Stimulated activated CD8-positive, alpha-beta memory T cell treated with anti-CD3 and anti-CD28 coated beads, Interleukin-4, amount 100 ng/mL, for 4 hours (primary cell): ENCODE data around the gene INHBE.
"Not testable (repeated sequence)": the region's sequence is repeated elsewhere in the genome, so short reads cannot be mapped to it uniquely, and the experiment has no call there.

Experiments used
- DNase-seq, 2 donors: peaks; one replicate each; pipeline ENCODE4 v3.0.0-alpha.2; 2020; ENCODE audit warnings: low read depth in 2 of 2, low spot score in 1 of 2

Gene INHBE

DNA sequence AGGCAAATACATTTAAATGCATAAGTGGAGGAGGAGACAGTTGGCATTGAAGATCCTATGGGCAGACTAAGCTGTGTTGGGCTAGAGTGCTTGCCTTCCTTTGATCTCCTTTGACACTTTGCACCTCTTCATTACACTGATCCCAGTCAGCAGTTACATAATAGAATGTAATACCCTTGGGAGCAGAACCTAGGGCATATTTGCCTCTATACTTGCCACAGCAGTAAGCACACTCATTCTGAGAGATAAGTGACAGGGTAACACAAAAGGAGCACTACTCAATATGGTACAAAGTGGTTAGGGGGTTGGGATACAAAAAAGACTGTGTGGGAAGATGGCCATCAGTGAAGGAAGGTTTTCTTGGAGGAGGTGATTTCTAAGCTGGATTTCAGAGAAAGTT, 41.7 kb downstream of the INHBE start:
- DNase-seq = no peak

DNA sequence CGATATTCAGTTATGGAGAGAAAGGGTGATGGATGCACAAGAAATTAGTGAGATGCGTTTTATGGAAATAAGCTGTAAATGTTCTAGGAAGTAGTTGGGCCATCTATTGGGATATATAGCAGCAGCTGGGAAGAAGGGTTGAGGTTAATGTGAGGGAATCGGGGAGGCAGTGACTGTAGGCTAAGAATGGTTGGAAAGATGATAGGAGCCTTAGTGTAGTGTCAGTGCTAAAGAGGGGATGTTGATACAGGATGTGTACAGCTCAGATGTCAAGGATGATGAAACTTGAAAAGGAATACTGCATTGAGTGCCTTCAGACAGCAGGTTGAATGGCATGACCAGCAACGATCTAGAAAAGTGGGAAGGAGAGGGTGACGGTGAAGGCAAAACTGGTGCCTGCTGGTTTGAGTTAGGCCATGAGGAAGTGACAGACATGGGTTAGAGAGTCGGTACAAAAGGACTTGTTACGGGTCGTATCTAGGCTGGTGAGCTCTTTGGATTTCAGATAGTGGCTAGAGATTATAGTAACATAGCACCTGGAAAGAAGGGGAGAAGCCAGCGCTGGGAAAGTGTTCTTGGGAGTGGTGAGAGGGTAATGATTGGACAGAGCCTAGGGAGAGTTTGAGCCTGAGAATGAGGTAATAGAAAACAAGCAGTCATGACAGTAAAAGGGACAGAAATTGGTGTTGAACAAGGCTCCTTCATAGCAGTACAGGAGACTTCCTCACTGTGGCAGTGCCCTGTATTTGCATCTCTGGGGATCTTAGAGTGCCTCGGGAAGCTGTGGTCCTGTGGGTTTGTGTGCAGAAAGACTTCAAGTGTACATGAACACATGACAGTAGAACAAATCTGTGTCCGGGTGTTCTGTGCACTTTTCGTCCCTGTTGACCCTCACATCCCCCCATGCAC, 42.4 kb downstream of the INHBE start:
- no peak for DNase-seq

DNA sequence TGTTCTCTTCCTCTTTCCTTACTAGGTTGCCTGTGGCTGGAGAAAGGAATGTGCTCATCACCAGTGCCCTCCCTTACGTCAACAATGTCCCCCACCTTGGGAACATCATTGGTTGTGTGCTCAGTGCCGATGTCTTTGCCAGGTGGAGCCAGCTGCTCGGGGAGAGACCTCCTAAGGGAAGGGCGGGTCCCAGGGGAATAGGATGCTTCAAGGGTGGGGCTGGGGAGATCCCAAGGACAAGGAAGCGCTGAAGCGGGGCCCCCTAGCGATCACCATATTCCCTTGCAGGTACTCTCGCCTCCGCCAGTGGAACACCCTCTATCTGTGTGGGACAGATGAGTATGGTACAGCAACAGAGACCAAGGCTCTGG, 43.0 kb downstream of the INHBE start:
- no peak for DNase-seq

DNA sequence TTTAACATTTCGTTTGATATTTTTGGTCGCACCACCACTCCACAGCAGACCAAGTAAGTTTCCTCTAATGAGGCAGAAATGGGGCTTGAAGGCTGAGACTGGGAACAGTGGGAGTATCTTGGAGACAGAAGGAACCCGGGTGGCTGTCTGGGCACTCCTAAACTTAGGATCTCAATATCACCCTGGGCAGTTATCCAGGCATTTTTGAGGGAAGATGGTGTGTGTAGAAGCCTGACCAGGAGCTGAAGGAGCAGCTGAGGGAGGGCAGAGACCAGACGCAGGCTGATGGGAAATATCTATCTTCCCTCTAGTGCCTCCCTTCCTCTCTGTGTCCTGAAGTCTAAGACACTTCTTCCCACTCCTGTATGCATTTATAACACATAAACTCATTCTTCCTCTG, 43.5 kb downstream of the INHBE start:
- no peak for DNase-seq

DNA sequence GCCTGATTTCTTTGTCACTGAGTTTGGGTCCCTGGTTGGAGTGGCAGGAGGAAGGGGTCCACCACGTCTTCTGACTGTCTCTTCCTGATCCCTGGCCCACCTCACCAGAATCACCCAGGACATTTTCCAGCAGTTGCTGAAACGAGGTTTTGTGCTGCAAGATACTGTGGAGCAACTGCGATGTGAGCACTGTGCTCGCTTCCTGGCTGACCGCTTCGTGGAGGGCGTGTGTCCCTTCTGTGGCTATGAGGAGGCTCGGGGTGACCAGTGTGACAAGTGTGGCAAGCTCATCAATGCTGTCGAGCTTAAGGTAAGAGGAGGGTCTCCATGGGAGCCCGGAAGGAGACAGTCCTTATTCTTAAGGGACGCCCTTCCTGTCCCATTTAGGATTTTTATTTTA, 45.1 kb downstream of the INHBE start:
- no peak for DNase-seq

DNA sequence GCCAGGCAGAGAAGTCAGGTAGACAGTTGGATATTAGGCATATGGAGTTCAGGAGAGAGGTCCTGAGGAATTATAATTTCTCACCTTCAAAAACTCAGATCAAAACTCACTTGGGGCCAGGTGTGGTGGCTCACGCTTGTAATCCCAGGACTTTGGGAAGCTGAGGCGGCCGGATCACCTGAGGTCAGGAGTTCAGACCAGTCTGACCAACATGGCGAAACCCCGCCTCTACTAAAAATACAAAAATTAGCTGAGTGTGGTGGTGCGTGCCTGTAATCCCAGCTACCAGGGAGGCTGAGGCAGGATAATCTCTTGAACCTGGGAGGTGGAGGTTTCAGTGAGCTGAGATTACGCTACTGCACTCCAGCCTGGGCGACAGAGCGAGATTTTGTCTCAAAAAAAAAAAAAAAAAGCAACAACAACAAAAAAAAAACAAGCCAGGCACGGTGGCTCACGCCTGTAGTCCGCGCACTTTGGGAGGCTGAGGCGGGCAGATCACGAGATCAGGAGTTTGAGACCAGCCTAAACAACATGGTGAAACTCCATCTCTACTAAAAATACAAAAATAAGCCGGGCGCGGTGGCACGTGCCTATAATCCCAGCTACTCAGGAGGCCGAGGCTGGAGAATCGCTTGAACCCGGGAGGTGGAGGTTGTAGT, 47.3 kb downstream of the INHBE start:
- not testable (repeated sequence) for DNase-seq

DNA sequence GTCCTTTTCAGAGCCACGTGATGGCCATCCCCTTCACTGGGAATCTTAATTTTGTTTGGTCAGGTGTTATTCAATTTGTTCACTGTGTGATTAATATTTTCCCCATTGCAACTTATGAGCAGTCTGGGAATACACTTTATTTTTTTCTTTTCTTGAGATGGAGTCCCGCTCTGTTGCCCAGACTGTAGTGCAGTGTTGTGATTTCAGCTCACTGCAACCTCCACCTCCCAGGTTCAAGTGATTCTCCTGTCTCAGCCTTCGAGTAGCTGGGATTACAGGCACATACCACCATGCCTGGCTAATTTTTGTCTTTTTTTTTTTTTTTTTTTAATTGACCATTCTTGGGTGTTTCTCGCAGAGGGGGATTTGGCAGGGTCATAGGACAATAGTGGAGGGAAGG, 51.4 kb downstream of the INHBE start:
- not testable (repeated sequence) for DNase-seq
